K562 (cell line): Measurements from ENCODE around the gene RARRES1. TPM values are rescaled to one million over a fixed set of nuclear protein-coding genes. Genes with fewer than 3 reads are reported as not detected.
A peak's percentile ranks its signal among the peaks of the same experiment; 100 is the strongest.

Experiments used
- BCLAF1 ChIP-seq, 2 experiments: fragments of 450-650 bp in 1 of 2; IDR thresholded peaks; 2 replicates each; pipeline ENCODE4 v1.6.1; 2011 to 2017; ENCODE audit warnings: low read depth in 2 of 2, antibody characterized with exemption in 1 of 2, borderline replicate concordance in 1 of 2, low read length in 1 of 2, mild to moderate bottlenecking in 1 of 2, mixed read lengths in 1 of 2; ENCODE audit not compliant: control insufficient read depth in 1 of 2
- ETV5 ChIP-seq: sonication (generic); formaldehyde crosslinking; IDR thresholded peaks from 2 replicates; pipeline ENCODE4 v1.4.0; 2020; ENCODE audit warnings: low read depth, mild to moderate bottlenecking, missing genetic modification reagents
- FOXO4 ChIP-seq: fragments of 450-650 bp; formaldehyde crosslinking; IDR thresholded peaks from 2 replicates; pipeline ENCODE4 v1.4.0; 2020; ENCODE audit warnings: mild to moderate bottlenecking, moderate library complexity
- GTF2B ChIP-seq: IDR thresholded peaks from 2 replicates; pipeline ENCODE4 v1.6.1; 2011; ENCODE audit not compliant: insufficient read length; ENCODE audit errors: extremely low read depth
- HDAC6 ChIP-seq: IDR thresholded peaks from 2 replicates; pipeline ENCODE4 v1.6.1; 2012; ENCODE audit warnings: low read depth, mild to moderate bottlenecking, control low read depth, inconsistent platforms, low read length, moderate library complexity
- HNRNPH1 ChIP-seq: fragments of 200-400 bp; formaldehyde crosslinking; optimal IDR thresholded peaks from 2 replicates; pipeline ENCODE3; 2017; ENCODE audit warnings: low read depth, mild to moderate bottlenecking, low read length, moderate library complexity
- MXI1 ChIP-seq: IDR thresholded peaks from 2 replicates; pipeline ENCODE4 v1.6.1; 2011; ENCODE audit warnings: low read depth, mild to moderate bottlenecking, improper control_type of control experiment, low read length
- NFE2 ChIP-seq: IDR thresholded peaks from 2 replicates; pipeline ENCODE4 v1.6.1; 2014; ENCODE audit warnings: antibody characterized with exemption, low read depth
- NFE2L1 ChIP-seq: fragments of 450-650 bp; IDR thresholded peaks from 2 replicates; pipeline ENCODE4 v1.6.1; 2016; ENCODE audit warnings: missing genetic modification characterization, low read depth, mild to moderate bottlenecking, missing compliant biosample characterization, moderate library complexity, borderline replicate concordance
- NR1H2 ChIP-seq: sonication (generic); formaldehyde crosslinking; IDR thresholded peaks from 2 replicates; pipeline ENCODE4 v1.4.0; 2020; ENCODE audit warnings: mild to moderate bottlenecking, missing genetic modification reagents
- THRA ChIP-seq: fragments of 450-650 bp; IDR thresholded peaks from 2 replicates; pipeline ENCODE4 v1.6.1; 2017; ENCODE audit warnings: mild to moderate bottlenecking, moderate library complexity
- TOE1 ChIP-seq, 2 experiments: fragments of 450-650 bp in 1 of 2; sonication (generic) in 1 of 2; formaldehyde crosslinking in 1 of 2; IDR thresholded peaks; 2 replicates each; pipeline versions ENCODE4 v1.7.1 to v1.8.0; 2016 to 2022; ENCODE audit warnings: borderline replicate concordance in 2 of 2, mild to moderate bottlenecking in 2 of 2, antibody characterized with exemption in 1 of 2, inconsistent platforms in 1 of 2, low read depth in 1 of 2, missing genetic modification reagents in 1 of 2, moderate library complexity in 1 of 2
- VEZF1 ChIP-seq: fragments of 200-800 bp; sonication (Bioruptor generic); IDR thresholded peaks from 2 replicates; pipeline ENCODE4 v1.6.1; 2017; ENCODE audit warnings: missing genetic modification characterization, missing compliant biosample characterization
- XRCC3 ChIP-seq: fragments of 450-650 bp; IDR thresholded peaks from 2 replicates; pipeline ENCODE4 v1.6.1; 2017; ENCODE audit warnings: mild to moderate bottlenecking, moderate library complexity
- ZBED1 ChIP-seq: IDR thresholded peaks from 2 replicates; pipeline ENCODE4 v1.6.1; 2014
- ZC3H11A ChIP-seq: IDR thresholded peaks from 2 replicates; pipeline ENCODE4 v1.6.1; 2012; ENCODE audit warnings: low read depth, low read length, improper control_type of control experiment
- ZNF224 ChIP-seq: sonication (generic); formaldehyde crosslinking; IDR thresholded peaks from 2 replicates; pipeline ENCODE4 v1.8.0; 2022; ENCODE audit warnings: mild to moderate bottlenecking, missing genetic modification reagents
- ZNF324 ChIP-seq: fragments of 250-450 bp; sonication (Bioruptor Pico); IDR thresholded peaks from 2 replicates; pipeline ENCODE4 v1.4.0; 2020; ENCODE audit warnings: mild to moderate bottlenecking
- ZNF354B ChIP-seq: fragments of 250-450 bp; sonication (Bioruptor Pico); IDR thresholded peaks from 2 replicates; pipeline ENCODE4 v1.4.0; 2020
- ZNF764 ChIP-seq: fragments of 250-450 bp; sonication (Bioruptor Pico); IDR thresholded peaks from 2 replicates; pipeline ENCODE4 v1.4.0; 2020; ENCODE audit warnings: low read depth, mild to moderate bottlenecking, moderate library complexity
- polyA plus RNA-seq, 8 experiments: library from polyadenylated mRNA; depleted of rRNA in 4 of 8; stranded (reverse) in 5 of 8; unstranded in 3 of 8; fragments of >200 nt; fragmentation: Nextera tagmentation in 2 of 8; fragmentation: Illumina TruSeq in 1 of 8; extraction: Ambion mirVana in 2 of 8; extraction: Trizol in 1 of 8; gene quantifications; 2 replicates each; pipeline versions ENCODE4 v1.2.1 to v1.2.3, GENCODE V29; 2011 to 2014; ENCODE audit warnings: inconsistent platforms in 1 of 8, missing spikeins in 1 of 8
- total RNA-seq, 7 experiments: library from RNA; depleted of rRNA in 6 of 7; stranded (reverse); fragments of >200 nt in 6 of 7; fragmentation: Illumina TruSeq in 2 of 7; extraction: Trizol in 2 of 7; gene quantifications; 2 replicates each; pipeline versions ENCODE4 v1.2.1 to v1.2.3, GENCODE V29; 2011 to 2021; ENCODE audit warnings: low replicate concordance in 1 of 7

RARRES1 gene
- total and polyA plus RNA-seq, 9 of the 15 experiments (the other 6 are each of a cell fraction or from before 2014, with no cell fraction given) = not detected

GRCh38 chr3:158679547-158680000 is 52.7 kb downstream of the RARRES1 start (continued):
- TF ChIP-seq HDAC6 (no peak), NFE2 (peak; percentile 90), MXI1 (no peak), VEZF1 (peak; percentile 53), ZC3H11A (no peak), ZNF324 (CRISPR knock-in tag) (no peak), THRA (no peak), GTF2B (no peak), ZNF764 (CRISPR knock-in tag) (no peak), NR1H2 (no peak), XRCC3 (no peak), BCLAF1 (IDR thresholded peaks at IDR 0.05; ENCODE audit: borderline replicate concordance in 1 of 2, control insufficient read depth in 1 of 2, low read depth in 2 of 2, low read length in 1 of 2) (no peak), NFE2L1 (tag) (0 out of 2 replicates have a peak, but pooled peaks have one; percentile 16), TOE1 (IDR thresholded peaks at IDR 0.05; ENCODE audit: borderline replicate concordance) (0 out of 2 replicates have a peak, but pooled peaks have one; percentile 30), TOE1 (CRISPR knock-in tag; IDR thresholded peaks at IDR 0.05; ENCODE audit: borderline replicate concordance, low read depth) (no peak), ETV5 (CRISPR knock-in tag) (no peak), FOXO4 (CRISPR knock-in tag) (no peak), ZBED1 (no peak), ZNF224 (CRISPR knock-in tag) (no peak), ZNF354B (no peak), HNRNPH1 (no peak)
